GM19023 (cell line): ENCODE data around the gene MALRD1.
"Not testable (repeated sequence)": the region's sequence is repeated elsewhere in the genome, so short reads cannot be mapped to it uniquely, and the experiment has no call there.

Experiments
- ATAC-seq: cut with Tn5 transposase; IDR thresholded peaks from one replicate; pipeline ENCODE4 v1.9.1; 2021; ENCODE audit warnings: mild to moderate bottlenecking, moderate library complexity; ENCODE audit not compliant: unreplicated experiment

The MALRD1 gene

DNA sequence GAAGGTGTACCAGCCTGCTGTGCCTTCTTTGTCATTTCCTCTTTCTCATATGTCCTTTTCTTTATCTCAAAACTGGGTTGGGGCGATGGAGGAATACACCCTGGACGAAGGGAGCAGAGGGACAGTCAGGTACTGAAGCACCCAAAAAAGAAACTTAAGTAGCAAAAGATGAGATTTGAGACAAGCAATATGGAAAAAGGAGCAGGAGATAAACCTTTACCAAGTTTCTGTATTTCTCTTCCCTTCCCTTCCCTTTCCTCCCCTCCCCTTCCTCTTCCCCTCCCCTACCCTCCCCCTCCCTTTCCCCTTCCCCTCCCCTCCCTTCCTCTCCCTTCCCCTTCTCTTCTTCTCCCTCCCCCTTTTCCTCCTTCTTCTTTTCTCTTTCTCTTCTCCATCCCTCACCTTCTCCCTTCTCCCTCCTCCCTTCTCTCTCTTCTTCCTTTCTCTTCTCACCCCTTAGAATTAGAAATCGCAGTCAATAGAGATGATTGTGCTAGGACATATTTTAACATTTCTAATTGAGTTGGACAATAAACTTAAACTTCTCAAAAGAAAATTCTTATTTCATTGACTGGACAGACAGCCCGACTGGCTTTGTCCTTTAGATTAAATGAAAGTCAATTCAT is 652.9 kb downstream of the MALRD1 start:
- no peak for ATAC-seq

DNA sequence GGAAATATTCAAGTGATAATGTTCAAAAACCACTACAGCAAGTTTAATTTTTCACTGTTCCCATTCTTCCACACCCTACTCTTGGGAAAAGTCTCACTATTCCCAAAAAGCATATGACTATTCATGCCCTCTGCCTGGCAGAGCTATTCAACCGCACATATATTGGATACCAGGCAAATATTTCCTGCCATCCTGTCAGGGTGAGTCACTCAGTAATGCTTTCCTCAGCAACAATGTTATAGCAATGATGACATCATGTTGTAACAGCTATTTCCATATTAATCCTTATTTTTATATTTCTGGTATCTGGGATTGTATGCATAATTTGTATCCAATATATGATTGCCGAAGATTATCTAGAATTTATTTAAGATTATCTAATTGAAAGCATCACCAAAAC is 653.6 kb downstream of the MALRD1 start:
- ATAC-seq = no peak

DNA sequence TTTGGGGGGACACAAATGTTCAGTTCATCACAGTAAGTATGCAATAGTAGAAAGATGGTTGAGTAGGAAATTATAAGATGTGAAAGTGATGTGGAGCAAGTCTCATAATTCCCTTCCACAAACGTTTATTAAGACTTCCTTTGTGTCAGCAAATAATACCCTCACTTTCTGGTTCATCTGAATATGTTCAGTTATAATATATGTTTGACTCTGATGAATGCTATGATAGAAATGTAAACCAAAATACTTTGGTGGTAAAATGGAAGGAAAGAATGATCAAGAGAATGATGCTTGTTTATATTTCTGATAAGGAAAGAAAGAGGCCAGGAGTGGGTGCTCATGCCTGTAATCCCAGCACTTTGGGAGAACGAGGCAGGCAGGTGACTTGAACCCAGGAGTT is 655.9 kb downstream of the MALRD1 start:
- ATAC-seq = no peak

DNA sequence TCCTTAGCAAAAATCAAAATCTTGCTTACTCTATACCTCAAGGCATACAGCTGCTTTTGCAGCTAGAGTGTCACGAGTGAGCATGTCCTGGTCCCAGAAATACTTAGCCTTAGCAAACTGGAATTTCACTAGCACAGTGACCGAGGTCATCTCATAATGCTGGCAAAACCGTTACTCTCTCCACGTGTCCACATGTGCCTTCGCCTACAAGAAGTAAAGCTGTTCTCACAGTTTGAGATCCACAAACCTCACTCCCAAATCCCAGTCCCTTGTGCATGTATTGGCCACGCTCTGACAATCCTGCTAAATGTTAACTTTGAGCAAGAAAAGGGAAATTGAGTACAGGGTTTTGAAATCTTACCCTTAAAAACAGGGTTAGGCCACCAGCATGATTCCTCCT is 656.6 kb downstream of the MALRD1 start:
- ATAC-seq = no peak

DNA sequence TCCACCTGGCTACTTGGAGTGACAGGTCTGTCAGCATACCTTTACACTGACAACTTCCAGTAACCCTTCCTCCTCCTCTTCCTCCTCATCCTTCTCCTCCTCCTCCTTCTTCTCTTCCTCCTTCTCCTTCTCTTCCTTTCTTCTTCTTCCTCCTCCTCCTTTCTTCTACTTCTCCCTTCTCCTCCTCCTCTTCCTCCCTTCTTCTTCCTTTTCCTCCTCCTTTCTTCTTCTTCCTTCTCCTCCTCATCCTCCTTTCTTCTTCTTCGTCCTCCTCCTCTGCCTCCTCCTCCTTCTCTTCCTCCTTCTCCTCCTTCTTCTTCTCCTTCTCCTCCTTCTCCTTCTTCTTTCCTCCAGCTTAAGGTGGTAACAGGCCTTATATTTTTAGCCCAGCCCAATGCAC is 658.3 kb downstream of the MALRD1 start:
- no peak for ATAC-seq

DNA sequence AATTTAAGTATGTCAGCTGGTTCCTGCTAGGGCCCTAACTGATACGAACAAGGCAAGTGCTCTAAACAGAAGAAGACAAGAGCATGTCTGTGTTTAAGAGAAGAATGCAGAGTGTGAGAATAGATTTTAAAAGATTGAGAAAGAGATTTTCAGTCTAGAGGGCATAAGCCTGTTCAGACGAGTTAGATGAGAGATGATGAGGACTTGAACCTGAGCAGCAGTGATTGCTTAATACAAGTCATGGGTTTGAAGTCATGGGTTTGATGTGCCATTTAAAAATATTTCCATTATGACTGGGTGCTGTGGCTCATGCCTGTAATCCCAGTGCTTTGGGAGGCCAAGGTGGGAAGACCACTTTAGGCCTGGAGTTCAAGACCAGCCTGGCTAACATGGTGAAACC is 658.8 kb downstream of the MALRD1 start:
- ATAC-seq = no peak

DNA sequence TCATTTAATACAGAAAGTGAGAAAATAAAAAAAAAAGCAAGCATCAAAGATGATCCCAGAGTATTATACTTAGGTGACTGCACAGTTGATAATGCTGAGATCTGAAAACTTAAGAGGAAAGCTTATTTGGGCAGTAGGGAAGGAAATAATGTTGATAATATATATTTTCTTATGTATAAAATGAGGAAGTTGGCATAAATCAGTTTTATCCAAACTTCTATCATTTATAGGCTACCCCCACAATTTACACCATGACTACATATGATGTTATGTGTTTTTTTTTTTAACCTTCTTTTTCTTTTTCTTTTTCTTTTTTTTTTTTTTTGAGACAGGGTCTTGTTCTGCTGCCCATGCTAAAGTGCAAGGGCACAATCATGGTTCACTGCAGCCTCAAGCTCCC is 659.4 kb downstream of the MALRD1 start:
- ATAC-seq = no peak

DNA sequence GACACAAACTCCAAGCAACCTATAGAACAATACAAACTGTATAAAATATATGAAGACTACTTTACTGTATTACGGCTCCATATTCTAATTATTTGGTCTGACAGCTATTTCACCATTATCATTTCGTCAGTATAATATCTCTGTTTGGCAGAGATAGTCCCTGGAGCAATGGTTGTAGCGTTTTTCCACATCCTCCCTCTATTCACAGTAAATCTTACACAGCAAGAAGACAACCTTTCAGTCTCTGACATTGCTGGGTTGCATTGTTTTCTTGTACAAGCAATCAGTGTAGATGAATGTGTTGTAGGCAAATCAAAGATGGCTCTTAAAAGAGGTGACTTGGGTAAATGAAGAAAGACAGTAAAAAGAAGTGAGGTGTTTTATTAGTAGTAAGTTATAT is 662.0 kb downstream of the MALRD1 start:
- ATAC-seq = no peak

DNA sequence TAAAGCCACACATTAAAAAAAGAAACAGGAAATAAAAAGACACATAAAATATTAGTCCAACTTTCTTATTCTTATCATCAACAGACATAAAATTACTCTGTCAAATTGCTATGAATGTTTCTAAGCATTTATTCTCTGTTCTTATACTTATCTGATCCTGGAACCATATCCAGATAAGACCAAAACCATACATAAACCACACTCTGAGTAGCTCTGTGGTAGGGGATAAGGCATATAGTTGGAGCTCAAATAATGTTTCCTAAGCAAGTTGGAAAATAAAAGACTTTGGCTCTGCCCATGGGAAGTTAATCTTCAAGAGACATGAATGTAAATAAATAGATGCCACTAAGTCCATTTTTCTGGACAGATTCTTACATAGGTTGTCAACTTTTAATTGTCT is 664.6 kb downstream of the MALRD1 start:
- no peak for ATAC-seq

DNA sequence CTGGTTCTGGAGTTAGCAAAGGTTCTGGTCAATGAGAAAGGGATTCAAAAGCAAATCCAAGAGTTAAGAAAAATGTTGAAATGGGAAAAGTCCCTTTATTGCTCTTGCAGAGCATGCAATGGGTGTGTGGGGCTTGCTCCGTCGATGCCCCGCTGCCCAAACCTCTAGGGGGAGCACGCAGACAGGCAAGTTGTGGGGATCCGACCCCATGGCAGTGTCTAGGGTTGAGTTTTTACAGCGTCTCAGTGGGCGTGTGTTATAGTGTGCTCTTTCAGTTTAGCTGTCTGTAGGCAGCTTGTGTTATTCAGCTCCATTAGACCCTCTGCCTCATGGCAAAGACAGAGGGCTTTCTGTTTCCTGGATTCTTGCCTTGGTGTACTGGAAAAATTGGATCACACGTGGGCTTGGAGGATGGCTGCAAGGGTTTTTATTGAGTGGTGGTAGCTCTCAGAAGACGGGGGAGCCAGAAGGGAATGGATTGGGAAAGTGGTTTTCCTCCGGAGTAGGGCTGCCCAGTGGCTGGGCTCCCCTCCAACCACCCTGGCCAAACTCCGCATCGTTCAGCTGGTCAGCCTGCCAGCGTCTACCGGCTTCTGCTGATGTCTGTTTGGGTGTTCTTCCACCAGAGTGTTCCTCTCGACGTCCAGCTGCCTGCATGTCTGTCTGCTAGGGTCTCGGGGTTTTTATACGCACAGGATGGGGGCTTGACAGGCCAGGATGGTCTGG is 665.4 kb downstream of the MALRD1 start:
- no peak for ATAC-seq

DNA sequence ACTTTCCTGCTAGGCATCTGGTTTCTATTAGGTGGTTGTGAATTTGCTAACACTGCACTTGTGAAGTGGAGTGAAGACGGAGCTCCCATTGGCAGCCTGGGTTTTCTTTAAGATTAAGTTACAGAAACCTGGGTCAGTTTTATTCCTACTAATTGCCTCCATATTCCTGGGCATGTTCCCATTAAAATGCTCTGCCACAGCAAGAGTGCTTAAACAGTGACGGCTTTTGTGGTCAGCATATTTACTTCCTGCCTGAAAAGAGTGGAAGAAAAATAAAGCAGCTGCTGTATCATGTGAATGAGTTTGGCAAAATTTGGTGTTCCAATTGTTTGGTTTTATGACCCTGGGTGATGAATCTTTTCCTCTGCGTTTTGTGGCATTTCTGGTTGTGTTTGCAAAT is 670.7 kb downstream of the MALRD1 start:
- no peak for ATAC-seq

DNA sequence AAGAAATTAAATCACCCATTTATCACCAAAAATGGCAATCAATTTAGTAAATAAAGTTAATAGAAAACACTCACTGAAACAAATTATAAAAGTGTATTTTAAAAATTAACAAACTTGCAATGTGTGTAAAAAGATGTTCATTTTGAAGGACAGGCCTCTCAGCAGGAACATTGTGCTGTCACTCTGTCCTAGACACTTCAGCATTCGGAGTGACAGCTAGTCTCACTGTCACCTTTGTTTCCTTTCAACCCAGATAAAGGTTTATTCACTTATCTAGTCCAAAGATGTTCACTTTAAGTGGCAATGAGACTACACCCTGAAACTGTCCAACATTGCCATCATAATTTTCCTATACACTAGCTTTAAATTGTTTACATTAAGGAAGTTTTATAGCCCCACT is 675.7 kb downstream of the MALRD1 start:
- no peak for ATAC-seq

DNA sequence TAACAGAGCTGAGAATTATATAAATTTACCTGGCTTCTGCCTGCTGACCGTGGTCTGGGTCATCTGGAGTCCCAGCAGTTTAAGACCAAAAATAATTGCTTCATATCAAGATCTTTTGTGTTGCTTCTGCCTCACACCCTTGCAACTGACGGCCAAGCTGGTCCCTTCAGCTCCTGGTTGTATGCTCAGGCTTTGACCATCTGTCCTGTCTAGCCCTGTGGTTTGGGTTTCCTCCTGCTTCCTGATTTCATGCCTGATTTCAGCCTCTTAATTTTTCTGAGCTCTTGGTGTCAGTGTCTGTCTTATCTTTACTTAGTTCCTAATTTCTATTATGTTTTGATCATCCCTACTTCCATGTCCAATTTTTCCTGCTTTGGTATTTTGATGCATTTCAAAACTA is 679.8 kb downstream of the MALRD1 start:
- ATAC-seq = no peak

DNA sequence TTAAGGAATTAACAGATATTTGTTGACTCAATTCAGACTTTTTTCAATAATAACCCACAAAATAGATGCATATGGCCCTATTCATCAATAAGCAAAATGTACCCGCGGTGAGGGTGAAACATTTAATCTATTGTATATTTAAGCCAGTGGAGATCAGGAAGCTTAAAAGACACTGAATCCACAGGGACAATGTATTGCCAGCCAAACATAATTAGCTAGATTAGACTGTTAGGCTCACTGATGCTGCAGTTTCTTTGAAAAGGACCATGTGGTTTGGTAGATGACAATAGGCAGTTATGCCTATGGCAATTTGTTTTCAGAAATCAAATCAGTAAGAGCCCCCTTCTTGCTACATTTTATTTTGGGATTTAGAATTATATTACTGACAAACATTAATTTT is 680.4 kb downstream of the MALRD1 start:
- ATAC-seq = no peak

DNA sequence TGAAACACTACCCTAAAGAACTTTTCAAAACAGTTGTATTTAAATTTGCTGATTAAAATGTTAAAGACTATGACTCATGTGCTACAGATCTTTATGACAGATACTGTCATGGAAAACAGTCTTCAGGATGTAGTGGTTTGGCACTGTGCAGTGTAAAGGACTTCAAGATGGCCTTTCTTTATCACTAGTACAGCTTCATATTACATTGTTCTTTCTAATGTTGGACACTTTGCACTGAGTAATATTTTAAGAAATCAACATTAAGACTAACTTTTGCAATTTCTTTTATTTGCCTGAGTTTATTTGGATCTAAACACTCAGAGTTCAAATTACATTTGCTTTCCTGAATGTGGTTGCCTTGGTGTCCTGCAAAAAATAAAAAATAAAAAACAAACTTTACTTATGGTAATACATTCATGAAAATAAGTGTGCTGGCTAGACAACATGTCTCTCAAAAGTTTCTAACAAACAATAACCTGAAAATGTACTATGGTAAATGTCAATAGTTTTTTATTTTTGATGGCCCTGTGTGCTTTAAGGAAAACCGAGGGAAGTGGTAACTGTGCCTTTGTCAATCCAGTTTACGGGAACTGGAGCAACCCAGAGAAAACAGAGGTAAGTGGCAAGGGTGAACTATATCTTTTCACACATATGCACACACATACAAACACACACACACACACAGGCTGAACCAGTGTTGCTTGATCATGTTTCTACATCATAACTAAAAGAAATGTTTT is 681.7 kb downstream of the MALRD1 start:
- no peak for ATAC-seq

DNA sequence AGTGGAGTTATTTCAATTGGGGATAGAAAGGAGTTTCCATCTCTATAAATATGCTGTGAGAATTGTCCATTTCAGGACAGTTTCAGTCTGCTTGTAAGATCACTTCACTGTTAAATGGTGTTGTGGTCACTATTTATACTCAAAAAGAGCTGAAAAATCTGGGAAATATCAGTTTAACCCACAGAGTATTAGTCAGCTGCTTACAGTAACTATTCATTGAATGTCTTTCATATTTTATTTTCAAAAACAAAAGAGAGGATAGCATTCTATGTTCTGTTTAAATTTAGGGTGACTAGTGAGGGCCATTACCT is 682.3 kb downstream of the MALRD1 start:
- ATAC-seq = no peak

DNA sequence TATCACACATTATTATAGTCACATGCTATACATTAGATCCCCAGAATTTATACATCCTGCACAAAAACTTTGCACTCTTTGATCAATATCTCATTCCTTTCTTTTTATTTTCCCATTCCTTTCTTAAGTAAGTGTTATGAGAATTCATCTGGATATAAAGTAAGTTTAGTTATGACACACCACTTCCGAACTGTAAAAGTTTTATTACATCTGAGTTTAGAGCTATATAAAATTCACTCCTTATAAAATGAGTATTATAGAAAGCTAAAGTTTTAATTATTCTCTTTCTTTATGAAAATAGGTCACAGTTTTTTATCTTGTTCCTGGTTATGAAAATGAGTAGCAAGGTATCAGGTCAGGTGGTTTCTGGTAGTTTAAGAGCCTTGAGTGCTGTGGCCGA is 683.0 kb downstream of the MALRD1 start:
- no peak for ATAC-seq

DNA sequence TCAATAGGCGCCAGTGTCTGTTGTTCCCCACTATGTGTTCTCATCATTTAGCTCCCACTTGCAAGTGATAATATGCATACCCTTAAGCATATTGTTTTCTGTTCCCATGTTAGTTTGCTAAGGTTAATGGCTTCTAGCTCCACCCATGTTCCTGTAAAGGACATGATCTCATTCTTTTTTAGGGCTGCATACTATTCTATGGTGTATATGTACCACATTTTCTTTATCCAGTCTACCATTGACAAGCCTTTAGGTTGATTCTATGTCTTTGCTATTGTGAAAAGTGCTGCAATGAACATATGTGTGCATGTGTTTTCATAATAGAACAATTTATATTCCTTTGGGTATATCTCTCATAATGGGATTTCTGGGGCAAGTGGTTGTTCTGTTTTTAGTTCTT is 689.8 kb downstream of the MALRD1 start:
- no peak for ATAC-seq

DNA sequence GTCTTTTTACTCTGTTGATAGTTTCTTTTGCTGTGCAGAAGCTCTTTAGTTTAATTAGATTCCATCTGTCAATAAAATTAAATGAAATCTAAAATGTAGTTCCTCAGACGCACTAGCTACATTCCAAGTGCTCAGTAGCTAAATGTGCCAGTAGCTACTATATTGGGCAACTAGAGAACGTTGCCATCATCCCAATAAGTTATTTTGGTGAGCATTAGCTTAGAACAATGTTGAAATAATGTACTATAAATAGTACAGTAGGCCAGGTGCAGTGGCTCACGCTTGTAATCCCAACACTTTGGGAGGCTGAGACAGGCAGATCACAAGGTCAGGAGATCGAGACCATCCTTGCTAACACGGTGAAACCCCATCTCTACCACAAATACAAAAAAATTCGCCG is 690.6 kb downstream of the MALRD1 start:
- ATAC-seq = not testable (repeated sequence)

DNA sequence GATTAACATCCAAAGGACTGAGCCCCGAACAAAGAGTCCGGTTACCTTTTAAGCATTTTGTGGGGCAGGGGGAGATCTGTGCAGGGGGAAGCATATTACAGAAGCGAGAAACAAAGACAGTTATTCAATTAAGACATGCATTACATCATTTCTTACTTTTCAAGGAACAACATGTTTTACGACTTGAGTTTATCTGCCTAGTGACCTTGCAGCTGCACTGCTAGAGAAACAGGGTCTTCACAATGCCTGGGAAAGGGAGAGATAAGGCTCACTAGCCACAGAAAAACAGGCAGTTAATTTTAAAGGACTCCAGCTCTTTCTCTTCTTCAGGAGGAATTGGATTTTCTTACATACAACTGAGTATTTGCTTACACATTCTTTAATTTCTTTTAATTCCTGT is 693.5 kb downstream of the MALRD1 start:
- ATAC-seq = not testable (repeated sequence)

DNA sequence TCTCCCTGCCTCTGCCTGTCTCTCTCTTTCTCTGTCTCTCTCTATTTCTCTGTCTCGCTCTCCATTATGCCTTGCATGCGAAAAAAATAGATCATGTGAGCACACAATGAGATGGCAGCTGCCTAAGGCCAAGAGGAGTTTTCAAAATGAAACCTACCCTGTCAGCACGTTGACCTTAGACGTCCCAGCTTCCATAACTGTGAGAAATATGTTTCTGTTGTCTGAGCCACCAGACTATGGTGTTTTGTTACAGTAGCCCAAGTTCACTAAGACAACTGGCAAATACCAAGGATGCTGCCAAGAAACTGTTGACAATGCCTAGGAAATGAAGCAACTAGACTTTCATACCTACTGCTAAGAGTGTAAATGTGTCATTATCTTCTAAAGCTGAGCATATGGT is 697.1 kb downstream of the MALRD1 start:
- no peak for ATAC-seq

DNA sequence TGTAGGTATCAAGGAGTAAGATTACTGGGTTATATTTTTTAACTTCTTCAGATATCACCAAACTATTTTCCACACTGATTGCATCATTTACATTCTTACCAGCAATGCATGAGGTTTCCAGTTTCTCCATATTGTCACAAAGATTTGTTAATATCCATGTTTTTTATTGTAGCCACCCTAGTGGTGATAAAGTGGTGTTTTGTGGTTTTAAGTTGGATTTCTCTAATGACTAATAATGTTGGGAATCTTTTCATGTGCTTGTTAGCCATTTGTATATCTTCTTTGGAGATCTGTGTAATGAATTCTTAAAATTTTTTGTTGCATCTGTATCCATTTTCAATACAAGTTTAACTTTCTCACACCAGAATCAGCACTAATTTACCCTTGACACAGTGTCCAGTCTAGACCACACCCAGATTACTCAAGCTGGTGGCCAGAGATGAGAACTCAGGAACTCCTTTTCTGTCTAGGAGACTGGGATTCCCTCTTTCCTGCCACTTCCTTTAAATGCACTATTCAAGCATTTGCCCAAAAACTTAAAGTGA is 700.7 kb downstream of the MALRD1 start:
- ATAC-seq = no peak
